ENCODE data around the gene PAX2.

PAX2 gene

GRCh38 chr10:100761191-100761590 is 15.8 kb downstream of the PAX2 start:
- DNase-seq: no peak

GRCh38 chr10:100763043-100763747 is 17.8 kb downstream of the PAX2 start:
- DNase-seq: no peak

GRCh38 chr10:100766693-100767421 is 21.5 kb downstream of the PAX2 start:
- DNase-seq: no peak

- no peak for DNase-seq
Observed at GRCh38 chr10:100767422-100767775, 22.0 kb downstream of the PAX2 start.

- DNase-seq: no peak
Observed at GRCh38 chr10:100769481-100769880, 24.1 kb downstream of the PAX2 start.

- no peak for DNase-seq
Observed at GRCh38 chr10:100773646-100774045, 28.3 kb downstream of the PAX2 start.

GRCh38 chr10:100774223-100774622 is 28.8 kb downstream of the PAX2 start:
- no peak for DNase-seq

- no peak for DNase-seq
Observed at GRCh38 chr10:100774876-100775275, 29.5 kb downstream of the PAX2 start.

- no peak for DNase-seq
Observed at GRCh38 chr10:100775386-100775785, 30.0 kb downstream of the PAX2 start.

- DNase-seq: no peak
Observed at GRCh38 chr10:100775871-100776270, 30.5 kb downstream of the PAX2 start.

GRCh38 chr10:100776671-100777070 is 31.3 kb downstream of the PAX2 start:
- no peak for DNase-seq

- DNase-seq: no peak
Observed at GRCh38 chr10:100779329-100779728, 33.9 kb downstream of the PAX2 start.

- DNase-seq: no peak
Observed at GRCh38 chr10:100780324-100780723, 34.9 kb downstream of the PAX2 start.

GRCh38 chr10:100781145-100781665 is 35.8 kb downstream of the PAX2 start:
- no peak for DNase-seq

GRCh38 chr10:100782461-100783244 is 37.3 kb downstream of the PAX2 start:
- DNase-seq: no peak

- no peak for DNase-seq
Observed at GRCh38 chr10:100784126-100784525, 38.7 kb downstream of the PAX2 start.

GRCh38 chr10:100786591-100786990 is 41.2 kb downstream of the PAX2 start:
- DNase-seq: no peak

GRCh38 chr10:100788002-100788903 is 42.9 kb downstream of the PAX2 start:
- no peak for DNase-seq

GRCh38 chr10:100790761-100791208 is 45.4 kb downstream of the PAX2 start:
- no peak for DNase-seq

- DNase-seq: no peak
Observed at GRCh38 chr10:100791369-100792058, 46.1 kb downstream of the PAX2 start.

GRCh38 chr10:100792574-100792973 is 47.2 kb downstream of the PAX2 start:
- DNase-seq: no peak

GRCh38 chr10:100793055-100793454 is 47.7 kb downstream of the PAX2 start:
- no peak for DNase-seq

Data from NCI-H446 treated with DMSO at 0.1 percent for 48 hours (cell line).